Neural progenitor cell (in vitro differentiated cells): ENCODE results near the gene KIAA0930.

Source experiments
- EZH2 ChIP-seq: fragments of 200-600 bp; sonication (generic); IDR thresholded peaks from 2 replicates; pipeline ENCODE4 v1.6.1; 2017; ENCODE audit warnings: antibody characterized with exemption, mild to moderate bottlenecking, moderate library complexity
- TF ChIP-seq, protein P1 (sequence below): fragments of 200-600 bp; sonication (generic); IDR thresholded peaks from 2 replicates; pipeline ENCODE4 v1.5.1; 2017; ENCODE audit warnings: antibody characterized with exemption, mild to moderate bottlenecking

GRCh38 chr22:45280587-45280980 is 39.9 kb upstream of the KIAA0930 start:
- TF ChIP-seq, protein P1, sequence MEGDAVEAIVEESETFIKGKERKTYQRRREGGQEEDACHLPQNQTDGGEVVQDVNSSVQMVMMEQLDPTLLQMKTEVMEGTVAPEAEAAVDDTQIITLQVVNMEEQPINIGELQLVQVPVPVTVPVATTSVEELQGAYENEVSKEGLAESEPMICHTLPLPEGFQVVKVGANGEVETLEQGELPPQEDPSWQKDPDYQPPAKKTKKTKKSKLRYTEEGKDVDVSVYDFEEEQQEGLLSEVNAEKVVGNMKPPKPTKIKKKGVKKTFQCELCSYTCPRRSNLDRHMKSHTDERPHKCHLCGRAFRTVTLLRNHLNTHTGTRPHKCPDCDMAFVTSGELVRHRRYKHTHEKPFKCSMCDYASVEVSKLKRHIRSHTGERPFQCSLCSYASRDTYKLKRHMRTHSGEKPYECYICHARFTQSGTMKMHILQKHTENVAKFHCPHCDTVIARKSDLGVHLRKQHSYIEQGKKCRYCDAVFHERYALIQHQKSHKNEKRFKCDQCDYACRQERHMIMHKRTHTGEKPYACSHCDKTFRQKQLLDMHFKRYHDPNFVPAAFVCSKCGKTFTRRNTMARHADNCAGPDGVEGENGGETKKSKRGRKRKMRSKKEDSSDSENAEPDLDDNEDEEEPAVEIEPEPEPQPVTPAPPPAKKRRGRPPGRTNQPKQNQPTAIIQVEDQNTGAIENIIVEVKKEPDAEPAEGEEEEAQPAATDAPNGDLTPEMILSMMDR, result no peak
- TF ChIP-seq EZH2, result no peak
